Measurements from ENCODE around the gene CDH16. TPM values are rescaled to one million over a fixed set of nuclear protein-coding genes. Genes with fewer than 3 reads are reported as not detected.

Gene CDH16
- total and polyA plus RNA-seq, 2 donors (not counting 3 experiments of a cell fraction or from before 2014, with no cell fraction given): not detected

GRCh38 chr16:66936889-66937554 is 18.3 kb upstream of the CDH16 start:
- POLR2A ChIA-PET: no interaction called here
- H4K20me1 ChIP-seq (replicated peaks; ENCODE audit: control insufficient read depth, extremely low read depth, insufficient read depth, low read length): no peaks in the 10 kb centered on the region
- H3K4me2 ChIP-seq (ENCODE audit: insufficient read depth, low read length): no peak overlapping the region
- dilution Hi-C loops (cut with MboI; ENCODE audit: extremely low pct_ligation_motif_present, low sequenced_read_pairs): no loop called here
- peaks cover 20% of the 10 kb centered on the region for H3K79me2 ChIP-seq (ENCODE audit: control insufficient read depth, insufficient read depth, low read length)
- BruUV-seq (replicated peaks): no TSS peak
- H3K9me1 ChIP-seq (replicated peaks; ENCODE audit: control insufficient read depth, extremely low read depth, insufficient read depth, low read length): no peaks in the 10 kb centered on the region
- no peak for DNase-seq (ENCODE audit: low read depth, low spot score)
- no peaks in the 10 kb centered on the region for H3K27me3 ChIP-seq (ENCODE audit: control insufficient read depth in 2 of 2, insufficient read depth in 2 of 2, low read length in 2 of 2)
- H3K9me3 ChIP-seq (replicated peaks; ENCODE audit: control insufficient read depth, insufficient read depth, low read length): no peaks in the 10 kb centered on the region
- H3K9ac ChIP-seq (replicated peaks; ENCODE audit: extremely low read depth, insufficient read depth, low read length): no peak overlapping the region
- H2AFZ ChIP-seq (ENCODE audit: low read depth, low read length): no peak overlapping the region
- CTCF ChIA-PET: interaction anchor here (0.7 to 1.5 kb wide), 5 partner anchors 9 to 42 kb away, joined by 3 to 4 read pairs (median 3); no protein-coding TSS in a partner anchor
- no peak overlapping the region for H3K27ac ChIP-seq (ENCODE audit: insufficient read depth, low read depth, low read length)
- intact Hi-C loops (cut with micrococcal nuclease): no loop called here
- H3K4me3 ChIP-seq (replicated peaks in 1 of 3; ENCODE audit: insufficient read depth in 1 of 3, low read depth in 1 of 3, low read length in 3 of 3): no peak overlapping the region
- no peak for FAIRE-seq
- H3K36me3 ChIP-seq (ENCODE audit: control insufficient read depth in 2 of 2, extremely low read depth in 1 of 2, insufficient read depth in 2 of 2, low read length in 2 of 2): peaks cover 0 to 16% of the 10 kb centered on the region in 2 experiments
- peaks cover 7% of the 10 kb centered on the region for H3K4me1 ChIP-seq (ENCODE audit: control insufficient read depth, extremely low read depth, insufficient read depth, low read length)
- TF ChIP-seq JUN (IDR thresholded peaks at IDR 0.05; ENCODE audit: borderline replicate concordance, insufficient read depth, insufficient read length, low read depth) (no peak), POLR2A (IDR thresholded peaks at IDR 0.05; ENCODE audit: low read depth, low read length) (no peak), MAX (IDR thresholded peaks at IDR 0.05; ENCODE audit: insufficient read depth, insufficient read length) (no peak), FOS (IDR thresholded peaks at IDR 0.05; ENCODE audit: borderline replicate concordance, insufficient read depth, low read length) (no peak), MYC (IDR thresholded peaks at IDR 0.05; ENCODE audit: low read depth, low read length) (no peak), POLR2AphosphoS5 (IDR thresholded peaks at IDR 0.05; ENCODE audit: insufficient read depth, low read depth, low read length) (no peak), EZH2 (IDR thresholded peaks at IDR 0.05; ENCODE audit: borderline replicate concordance, low read depth, low read length, severe bottlenecking) (no peak), GATA2 (IDR thresholded peaks at IDR 0.05; ENCODE audit: insufficient read depth, insufficient read length, low read depth, low read length) (no peak), CTCF (IDR thresholded peaks at IDR 0.05; ENCODE audit: extremely low read depth in 1 of 2, insufficient read depth in 1 of 2, low read depth in 1 of 2, low read length in 2 of 2) (no peak)
